ENCODE data around the gene MED29. TPM values are rescaled to one million over a fixed set of nuclear protein-coding genes. Genes with fewer than 3 reads are reported as not detected.
A peak's percentile ranks its signal among the peaks of the same experiment; 100 is the strongest.

Gene MED29
- total and polyA plus RNA-seq, 2 of the 13 experiments (the other 11 are each of a cell fraction or from before 2014, with no cell fraction given) = 14.0 to 19.7 TPM

- TF ChIP-seq ZC3H13 (CRISPR knock-in tag; IDR thresholded peaks at IDR 0.05) = peak; percentile 64
- TF ChIP-seq ZNF501 (CRISPR knock-in tag; IDR thresholded peaks at IDR 0.05) = peak; percentile 91; the same call in 1 of the 2 replicates
- no peak for TF ChIP-seq KAT2B (IDR thresholded peaks at IDR 0.05; ENCODE audit: borderline replicate concordance, low read depth, low read length)
- TF ChIP-seq ZNF383 (CRISPR knock-in tag; IDR thresholded peaks at IDR 0.05; ENCODE audit: borderline replicate concordance) = no peak
- TF ChIP-seq CBX5 (CRISPR knock-in tag; IDR thresholded peaks at IDR 0.05; ENCODE audit: borderline replicate concordance) = peak; percentile 92
- TF ChIP-seq POGZ (CRISPR knock-in tag; IDR thresholded peaks at IDR 0.05) = peak; percentile 42; the same call in 1 of the 2 replicates
- peak; percentile 52; the same call in 1 of the 2 replicates for TF ChIP-seq KLF6 (CRISPR knock-in tag; IDR thresholded peaks at IDR 0.05)
- TF ChIP-seq RXRA (CRISPR knock-in tag; IDR thresholded peaks at IDR 0.05) = peak; percentile 91
- peak; percentile 74 for TF ChIP-seq ZMYM4 (CRISPR knock-in tag; IDR thresholded peaks at IDR 0.05)
- TF ChIP-seq ZNF292 (CRISPR knock-in tag; IDR thresholded peaks at IDR 0.05; ENCODE audit: borderline replicate concordance, low read depth) = peak; percentile 64; the same call in 1 of the 2 replicates
- TF ChIP-seq SUZ12 (IDR thresholded peaks at IDR 0.05; ENCODE audit: low read depth, low read length) = no peak
- TF ChIP-seq TCF7L2 (IDR thresholded peaks at IDR 0.05; ENCODE audit: low read depth, low read length) = no peak
- no peak for TF ChIP-seq PRDM4 (CRISPR knock-in tag; IDR thresholded peaks at IDR 0.05; ENCODE audit: borderline replicate concordance)
- TF ChIP-seq ZNF354B (CRISPR knock-in tag; IDR thresholded peaks at IDR 0.05) = no peak
- TF ChIP-seq SMAD1 (CRISPR knock-in tag; IDR thresholded peaks at IDR 0.05; ENCODE audit: borderline replicate concordance, low read depth) = peak; percentile 76; the same call in 1 of the 2 replicates
- no peak; the same call in 1 of the 2 replicates for TF ChIP-seq ARID3A (IDR thresholded peaks at IDR 0.05; ENCODE audit: low read depth, low read length)
- TF ChIP-seq HDAC1 (CRISPR knock-in tag; IDR thresholded peaks at IDR 0.05) = peak; percentile 61; the same call in 1 of the 2 replicates
- peak; percentile 30; the same call in 1 of the 2 replicates for TF ChIP-seq ZFY (CRISPR knock-in tag; IDR thresholded peaks at IDR 0.05)
- peak; percentile 75 for TF ChIP-seq YY1 (IDR thresholded peaks at IDR 0.05; ENCODE audit: insufficient read depth, insufficient replicate concordance, low read depth, low read length)
- peak; percentile 67; the same call in 1 of the 2 replicates for TF ChIP-seq TAF1 (CRISPR knock-in tag; IDR thresholded peaks at IDR 0.05)
- no peak for TF ChIP-seq RARG (CRISPR knock-in tag; IDR thresholded peaks at IDR 0.05; ENCODE audit: low read depth)
- no peak for TF ChIP-seq HES4 (CRISPR knock-in tag; IDR thresholded peaks at IDR 0.05; ENCODE audit: borderline replicate concordance)
- TF ChIP-seq ZBTB39 (CRISPR knock-in tag; IDR thresholded peaks at IDR 0.05) = no peak
Observed at GRCh38 chr19:39397360-39398296, 6.5 kb downstream of the MED29 start (continued).

Data from HepG2 (cell line).